OCI-LY1 (cell line): Measurements from ENCODE around the gene NSMCE4A.
"Not testable (repeated sequence)": the region's sequence is repeated elsewhere in the genome, so short reads cannot be mapped to it uniquely, and the experiment has no call there.

ENCODE experiments used
- H2AFZ ChIP-seq: fragments of 200-600 bp; sonication (generic), shearing (Covaris generic); 2 replicates; pipeline ENCODE4 v1.6.0; 2014; ENCODE audit warnings: antibody characterized with exemption, mild to moderate bottlenecking, low read length
- H3F3A ChIP-seq: fragments of 200-600 bp; sonication (generic), shearing (Covaris generic); 2 replicates; pipeline ENCODE4 v1.6.0; 2014; ENCODE audit warnings: mild to moderate bottlenecking, antibody characterized with exemption, low read length, moderate library complexity; ENCODE audit not compliant: insufficient read depth
- H3K27ac ChIP-seq: fragments of 200-600 bp; sonication (generic); 2 replicates; pipeline ENCODE4 v1.5.1; 2014; ENCODE audit warnings: low read length, mixed run types, mild to moderate bottlenecking, low read depth; ENCODE audit not compliant: poor library complexity, severe bottlenecking
- H3K27me3 ChIP-seq: fragments of 200-600 bp; sonication (generic); 2 replicates; pipeline ENCODE4 v1.6.0; 2014; ENCODE audit warnings: antibody characterized with exemption, mild to moderate bottlenecking, low read length, moderate library complexity; ENCODE audit not compliant: insufficient read depth
- H3K36me3 ChIP-seq: fragments of 200-600 bp; sonication (generic); 2 replicates; pipeline ENCODE4 v1.6.1; 2014; ENCODE audit warnings: mild to moderate bottlenecking, antibody characterized with exemption, low read length, moderate library complexity, mixed read lengths; ENCODE audit not compliant: insufficient read depth
- H3K4me1 ChIP-seq: fragments of 200-600 bp; sonication (generic); 2 replicates; pipeline ENCODE4 v1.5.1; 2014; ENCODE audit warnings: mild to moderate bottlenecking, low read length, moderate library complexity; ENCODE audit not compliant: insufficient read depth, severe bottlenecking
- H3K4me2 ChIP-seq: fragments of 200-600 bp; sonication (generic), shearing (Covaris generic); 2 replicates; pipeline ENCODE4 v1.6.1; 2014; ENCODE audit warnings: low read length
- H3K4me3 ChIP-seq: fragments of 200-600 bp; sonication (generic); 2 replicates; pipeline ENCODE4 v1.5.1; 2014; ENCODE audit warnings: low read length, low read depth, mild to moderate bottlenecking, mixed read lengths; ENCODE audit not compliant: poor library complexity, severe bottlenecking
- H3K79me2 ChIP-seq: fragments of 200-600 bp; shearing (Covaris generic); 2 replicates; pipeline ENCODE4 v1.6.1; 2016; ENCODE audit warnings: mixed run types, low read length, mixed read lengths; ENCODE audit not compliant: insufficient read depth
- H3K9ac ChIP-seq: fragments of 200-600 bp; sonication (generic), shearing (Covaris generic); 2 replicates; pipeline ENCODE4 v1.6.1; 2014; ENCODE audit warnings: mild to moderate bottlenecking, low read length, mixed read lengths
- H3K9me2 ChIP-seq: fragments of 200-600 bp; sonication (generic), shearing (Covaris generic); 2 replicates; pipeline ENCODE4 v1.6.1; 2014; ENCODE audit warnings: low read depth, mild to moderate bottlenecking, low read length, mixed read lengths
- H3K9me3 ChIP-seq: fragments of 200-600 bp; shearing (Covaris generic); 2 replicates; pipeline ENCODE4 v1.6.1; 2014; ENCODE audit warnings: low read length, mixed read lengths
- H4K20me1 ChIP-seq: fragments of 200-600 bp; sonication (generic), shearing (Covaris generic); 2 replicates; pipeline ENCODE4 v1.6.0; 2016; ENCODE audit warnings: mild to moderate bottlenecking, low read length; ENCODE audit not compliant: insufficient read depth
- CTCF ChIP-seq: fragments of 200-600 bp; sonication (generic), shearing (Covaris generic); IDR thresholded peaks from 2 replicates; pipeline ENCODE4 v1.5.1; 2017; ENCODE audit warnings: mild to moderate bottlenecking, antibody characterized with exemption, low read length, moderate library complexity, mixed read lengths
- EZH2 ChIP-seq: fragments of 200-600 bp; sonication (generic), shearing (Covaris generic); IDR thresholded peaks from 2 replicates; pipeline ENCODE4 v1.8.0; 2017; ENCODE audit warnings: borderline replicate concordance, mixed run types, mild to moderate bottlenecking, antibody characterized with exemption, low read length, moderate library complexity, mixed read lengths

The NSMCE4A gene

GRCh38 chr10:121941532-121941931 lies 33.5 kb downstream of the NSMCE4A start:
- Histone ChIP-seq H3K27ac (no peak overlapping the region), H4K20me1 (no peaks in the 10 kb centered on the region), H3K9ac (no peak overlapping the region), H3K9me3 (no peaks in the 10 kb centered on the region), H2AFZ (no peak overlapping the region), H3K79me2 (no peaks in the 10 kb centered on the region), H3K9me2 (no peaks in the 10 kb centered on the region), H3K36me3 (no peaks in the 10 kb centered on the region), H3F3A (no peaks in the 10 kb centered on the region), H3K4me3 (no peak overlapping the region), H3K4me2 (no peak overlapping the region), H3K4me1 (no peaks in the 10 kb centered on the region), H3K27me3 (no peaks in the 10 kb centered on the region)
- TF ChIP-seq CTCF (no peak), EZH2 (no peak)

- Histone ChIP-seq H3F3A (no peaks in the 10 kb centered on the region), H3K36me3 (no peaks in the 10 kb centered on the region), H3K9ac (no peak overlapping the region), H3K79me2 (no peaks in the 10 kb centered on the region), H3K4me2 (no peak overlapping the region), H2AFZ (no peak overlapping the region), H4K20me1 (no peaks in the 10 kb centered on the region), H3K27me3 (no peaks in the 10 kb centered on the region), H3K27ac (no peak overlapping the region), H3K9me3 (no peaks in the 10 kb centered on the region), H3K4me3 (no peak overlapping the region), H3K4me1 (no peaks in the 10 kb centered on the region), H3K9me2 (no peaks in the 10 kb centered on the region)
- TF ChIP-seq CTCF: no peak
- TF ChIP-seq EZH2: no peak
These were observed 38.7 kb downstream of the NSMCE4A start for GRCh38 chr10:121936295-121936694.

GRCh38 chr10:121935702-121936101 lies 39.3 kb downstream of the NSMCE4A start:
- H3K4me2 ChIP-seq: no peak overlapping the region

GRCh38 chr10:121930268-121931085 lies 44.5 kb downstream of the NSMCE4A start:
- H3K36me3 ChIP-seq, H3K9me2 ChIP-seq, H3K27ac ChIP-seq, H3K9ac ChIP-seq, H3K27me3 ChIP-seq, H3K4me2 ChIP-seq, H3K9me3 ChIP-seq, H3K4me3 ChIP-seq, H2AFZ ChIP-seq, H4K20me1 ChIP-seq, H3F3A ChIP-seq: not testable (repeated sequence)
- peaks cover 24% of the 10 kb centered on the region for H3K4me1 ChIP-seq
- peaks cover 20% of the 10 kb centered on the region for H3K79me2 ChIP-seq

More at GRCh38 chr10:121935702-121936101, 39.3 kb downstream of the NSMCE4A start:
- no peak for TF ChIP-seq CTCF
- no peak for TF ChIP-seq EZH2
- Histone ChIP-seq H3K4me3 (no peak overlapping the region), H3K79me2 (no peaks in the 10 kb centered on the region), H3K9me3 (no peaks in the 10 kb centered on the region), H3K27me3 (no peaks in the 10 kb centered on the region), H3K27ac (no peak overlapping the region), H4K20me1 (no peaks in the 10 kb centered on the region), H3K36me3 (no peaks in the 10 kb centered on the region), H3K9ac (no peak overlapping the region), H3K4me1 (no peaks in the 10 kb centered on the region), H2AFZ (no peak overlapping the region), H3F3A (no peaks in the 10 kb centered on the region), H3K9me2 (no peaks in the 10 kb centered on the region)

- H3K4me2 ChIP-seq, H3F3A ChIP-seq, H3K9me3 ChIP-seq, H4K20me1 ChIP-seq, H3K9me2 ChIP-seq, H3K9ac ChIP-seq, H3K4me3 ChIP-seq, H3K27me3 ChIP-seq, H2AFZ ChIP-seq, H3K27ac ChIP-seq, H3K36me3 ChIP-seq: not testable (repeated sequence)
- Histone ChIP-seq H3K4me1 (peaks cover 24% of the 10 kb centered on the region), H3K79me2 (peaks cover 23% of the 10 kb centered on the region)
These were observed 45.3 kb downstream of the NSMCE4A start for GRCh38 chr10:121929585-121930267.
